ENCODE measurements around the gene POU2F2.

The POU2F2 gene

DNA sequence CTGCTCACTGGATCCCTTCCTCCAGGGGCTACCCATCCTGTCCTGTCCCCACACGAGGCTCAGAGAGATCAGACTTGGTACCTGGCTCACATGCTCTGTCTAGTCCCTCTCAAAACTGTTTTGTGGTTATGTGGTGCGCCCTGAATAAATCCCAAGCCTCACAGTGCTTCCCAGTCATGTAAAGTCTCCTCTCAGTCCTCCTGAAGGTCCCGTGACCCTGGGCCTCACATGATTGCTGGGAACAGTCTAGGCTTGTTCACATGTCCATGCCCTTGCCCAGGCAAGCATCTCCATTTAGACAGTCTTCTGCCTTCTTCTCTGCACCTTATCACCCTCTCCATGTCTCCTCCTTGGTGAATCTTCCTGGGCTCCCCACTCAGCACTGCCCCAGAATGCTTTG is 36.0 kb upstream of the POU2F2 start:
- no peak overlapping the region for H3K4me3 ChIP-seq (ENCODE audit: low read depth, low read length)
- no peak for DNase-seq (ENCODE audit: low read depth)
- TF ChIP-seq, protein P1, sequence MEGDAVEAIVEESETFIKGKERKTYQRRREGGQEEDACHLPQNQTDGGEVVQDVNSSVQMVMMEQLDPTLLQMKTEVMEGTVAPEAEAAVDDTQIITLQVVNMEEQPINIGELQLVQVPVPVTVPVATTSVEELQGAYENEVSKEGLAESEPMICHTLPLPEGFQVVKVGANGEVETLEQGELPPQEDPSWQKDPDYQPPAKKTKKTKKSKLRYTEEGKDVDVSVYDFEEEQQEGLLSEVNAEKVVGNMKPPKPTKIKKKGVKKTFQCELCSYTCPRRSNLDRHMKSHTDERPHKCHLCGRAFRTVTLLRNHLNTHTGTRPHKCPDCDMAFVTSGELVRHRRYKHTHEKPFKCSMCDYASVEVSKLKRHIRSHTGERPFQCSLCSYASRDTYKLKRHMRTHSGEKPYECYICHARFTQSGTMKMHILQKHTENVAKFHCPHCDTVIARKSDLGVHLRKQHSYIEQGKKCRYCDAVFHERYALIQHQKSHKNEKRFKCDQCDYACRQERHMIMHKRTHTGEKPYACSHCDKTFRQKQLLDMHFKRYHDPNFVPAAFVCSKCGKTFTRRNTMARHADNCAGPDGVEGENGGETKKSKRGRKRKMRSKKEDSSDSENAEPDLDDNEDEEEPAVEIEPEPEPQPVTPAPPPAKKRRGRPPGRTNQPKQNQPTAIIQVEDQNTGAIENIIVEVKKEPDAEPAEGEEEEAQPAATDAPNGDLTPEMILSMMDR (IDR thresholded peaks at IDR 0.05; ENCODE audit: insufficient read depth, low read depth, low read length, missing control alignments) = no peak

DNA sequence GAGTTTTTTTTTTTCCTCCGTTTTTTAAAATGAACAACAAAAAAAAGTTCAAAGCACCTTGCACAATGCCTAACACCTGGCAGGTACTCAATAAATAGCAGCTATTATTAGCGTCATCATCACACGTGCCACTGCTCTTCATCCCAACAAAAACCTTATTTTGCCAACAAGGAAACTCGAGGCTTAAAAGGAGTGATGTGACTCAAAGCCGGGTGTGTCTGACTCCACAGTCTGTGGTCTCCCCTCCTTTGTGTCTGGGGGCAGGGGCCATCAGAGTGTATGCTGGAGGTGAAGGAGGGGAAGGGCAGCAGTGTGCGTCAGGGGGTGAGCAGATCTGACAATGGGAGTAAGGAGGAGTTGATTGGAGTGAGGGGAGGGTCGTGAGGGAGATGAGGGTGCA is 34.1 kb upstream of the POU2F2 start:
- no peak overlapping the region for H3K4me3 ChIP-seq (ENCODE audit: low read depth, low read length)
- TF ChIP-seq, protein P1 (IDR thresholded peaks at IDR 0.05; ENCODE audit: insufficient read depth, low read depth, low read length, missing control alignments) = no peak
- DNase-seq (ENCODE audit: low read depth) = no peak

DNA sequence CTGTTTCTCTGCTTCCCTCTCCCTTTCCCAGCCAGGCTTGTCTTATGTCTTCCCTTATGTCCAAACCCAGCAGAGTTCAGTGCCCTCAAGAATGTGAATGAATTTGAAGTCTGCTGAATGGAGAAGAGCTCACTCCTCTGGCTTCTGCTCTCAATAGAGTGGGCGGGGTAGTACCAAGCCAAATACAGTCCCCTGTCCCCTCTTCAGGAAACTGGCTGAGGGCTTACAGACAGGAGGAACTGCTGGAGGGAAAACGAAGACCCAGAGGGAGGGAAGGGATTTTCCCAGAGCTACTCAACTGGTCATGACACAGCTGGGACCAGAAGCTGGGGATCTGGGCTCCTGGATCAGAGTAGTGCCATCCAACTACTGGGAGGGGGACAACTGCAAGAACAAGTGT is 32.9 kb upstream of the POU2F2 start:
- TF ChIP-seq, protein P1 (IDR thresholded peaks at IDR 0.05; ENCODE audit: insufficient read depth, low read depth, low read length, missing control alignments) = no peak
- DNase-seq (ENCODE audit: low read depth) = no peak
- no peak overlapping the region for H3K4me3 ChIP-seq (ENCODE audit: low read depth, low read length)

DNA sequence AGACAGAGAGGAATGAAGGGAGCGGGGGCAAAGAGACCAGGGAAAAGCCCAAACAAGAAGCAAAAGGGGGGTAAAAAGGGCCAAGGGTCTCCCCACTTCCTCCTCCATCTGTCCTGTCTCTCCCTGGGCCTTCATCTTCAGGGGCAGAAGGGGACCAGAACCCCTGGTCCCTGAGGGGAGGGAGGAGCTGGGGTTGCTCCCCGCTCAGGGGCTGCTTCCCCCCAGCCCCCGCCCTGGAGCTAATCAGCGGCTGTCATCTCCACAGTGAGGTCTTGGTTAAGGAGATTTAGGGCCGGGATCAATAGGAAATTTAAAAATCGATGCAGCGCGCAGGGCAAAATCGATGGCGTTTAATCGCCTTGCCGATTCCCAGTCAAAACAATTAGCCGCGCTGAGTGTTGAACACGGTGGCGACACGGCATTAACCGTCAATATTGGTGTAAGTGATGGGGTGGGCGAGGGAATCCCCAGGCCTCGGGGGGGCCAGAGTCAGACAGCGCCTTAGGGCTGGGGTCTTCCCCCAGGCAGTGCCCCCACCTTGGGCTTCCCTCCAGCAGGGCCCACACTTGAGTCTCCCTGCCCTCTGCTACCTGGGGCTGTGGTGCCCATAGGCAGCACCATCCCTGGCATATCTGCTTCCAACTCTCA is 29.5 kb upstream of the POU2F2 start:
- TF ChIP-seq, protein P1 (IDR thresholded peaks at IDR 0.05; ENCODE audit: insufficient read depth, low read depth, low read length, missing control alignments) = no peak
- no peak for DNase-seq (ENCODE audit: low read depth)
- H3K4me3 ChIP-seq (ENCODE audit: low read depth, low read length) = no peak overlapping the region

DNA sequence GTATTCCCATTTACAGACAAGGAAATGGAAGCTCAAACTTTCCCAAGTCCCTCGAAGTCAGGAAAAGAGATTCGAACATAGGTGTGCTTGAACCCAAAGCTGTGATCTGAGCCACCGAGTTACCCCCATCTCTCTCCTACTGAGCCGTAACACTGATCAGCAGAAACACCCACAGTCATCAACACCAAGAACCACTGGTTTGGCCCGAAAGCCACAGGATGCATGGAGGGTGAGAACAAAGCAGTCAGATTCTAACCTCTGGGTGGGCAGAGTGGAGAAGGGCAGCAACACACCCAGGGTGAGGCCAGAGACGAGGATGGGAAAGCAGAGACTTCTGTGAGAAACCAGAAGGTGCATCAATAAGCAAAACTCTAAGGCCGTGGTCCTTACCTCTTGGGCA is 27.7 kb upstream of the POU2F2 start:
- TF ChIP-seq, protein P1 (IDR thresholded peaks at IDR 0.05; ENCODE audit: insufficient read depth, low read depth, low read length, missing control alignments) = no peak
- no peak for DNase-seq (ENCODE audit: low read depth)
- no peak overlapping the region for H3K4me3 ChIP-seq (ENCODE audit: low read depth, low read length)

DNA sequence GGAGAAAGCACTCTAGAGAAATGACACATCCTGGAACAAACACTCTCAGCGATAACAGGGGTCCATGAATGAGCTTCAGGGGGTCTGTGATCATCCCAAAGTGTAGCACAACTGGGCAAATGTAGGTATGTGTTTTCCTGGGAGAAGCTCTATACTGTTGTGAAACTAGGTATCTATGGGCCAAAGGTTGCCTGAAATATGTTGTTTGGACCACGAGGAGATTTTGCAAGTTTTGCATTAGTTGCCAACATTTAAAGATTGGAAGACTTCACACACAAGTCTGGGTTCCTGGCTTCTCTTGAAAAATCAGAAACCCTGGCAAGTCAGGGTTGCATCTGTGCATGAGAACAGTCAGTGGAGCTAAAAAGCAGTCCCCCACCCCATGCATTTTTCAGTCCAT is 26.7 kb upstream of the POU2F2 start:
- TF ChIP-seq, protein P1 (IDR thresholded peaks at IDR 0.05; ENCODE audit: insufficient read depth, low read depth, low read length, missing control alignments) = no peak
- no peak for DNase-seq (ENCODE audit: low read depth)
- H3K4me3 ChIP-seq (ENCODE audit: low read depth, low read length) = no peak overlapping the region

DNA sequence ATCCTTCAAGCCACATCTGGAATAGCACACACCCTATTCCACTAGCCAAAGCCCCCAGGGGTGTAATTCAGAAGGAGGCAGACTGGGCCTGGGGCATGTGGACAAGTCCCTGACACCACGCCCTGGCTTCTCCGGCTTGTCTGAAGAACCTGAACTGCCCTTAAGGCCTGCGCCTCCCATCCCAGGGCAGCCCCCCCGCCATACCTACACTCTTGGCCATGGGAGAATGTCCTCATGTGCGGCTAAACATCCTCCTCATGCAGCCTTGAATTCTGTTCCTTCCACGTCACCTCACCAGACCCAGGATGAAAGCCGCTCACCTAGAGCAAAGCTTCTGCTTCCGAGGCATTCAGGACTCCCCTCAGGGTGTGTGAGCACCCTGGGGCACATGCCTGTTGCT is 24.3 kb upstream of the POU2F2 start:
- DNase-seq (ENCODE audit: low read depth) = no peak
- no peak overlapping the region for H3K4me3 ChIP-seq (ENCODE audit: low read depth, low read length)
- TF ChIP-seq, protein P1 (IDR thresholded peaks at IDR 0.05; ENCODE audit: insufficient read depth, low read depth, low read length, missing control alignments) = no peak
